Heart right ventricle (tissue), 16 donors: Measurements from ENCODE around the gene CXCL14. TPM values are rescaled to one million over a fixed set of nuclear protein-coding genes. Genes with fewer than 3 reads are reported as not detected.

Experiments used
- ATAC-seq, 8 donors: fragments of 200-7000 bp; cut with Tn5 transposase; one replicate each; pipeline ENCODE4 v1.9.1; 2020; ENCODE audit warnings: mild to moderate bottlenecking in 8 of 8, moderate library complexity in 8 of 8, moderate number of reproducible peaks in 1 of 8
- DNase-seq, 2 donors: peaks; one replicate each; pipeline ENCODE4 v3.0.0-alpha.2; 2020
- H3K27ac ChIP-seq, 10 donors: fragments of 200-600 bp; sonication (generic) in 2 of 10; one replicate each; pipeline versions ENCODE4 v1.5.0 to v1.8.0; 2020 to 2022; ENCODE audit warnings: mild to moderate bottlenecking in 3 of 10
- H3K27me3 ChIP-seq, 7 donors: fragments of 200-600 bp; one replicate each; pipeline ENCODE4 v1.8.0; 2021 to 2022; ENCODE audit warnings: mild to moderate bottlenecking in 2 of 7
- H3K36me3 ChIP-seq, 9 donors: fragments of 200-600 bp; sonication (generic) in 1 of 9; one replicate each; pipeline versions ENCODE4 v1.5.0 to v1.8.0; 2020 to 2022; ENCODE audit warnings: mild to moderate bottlenecking in 2 of 9
- H3K4me1 ChIP-seq, 9 donors: fragments of 200-600 bp; sonication (generic) in 1 of 9; one replicate each; pipeline versions ENCODE4 v1.5.0 to v1.8.0; 2020 to 2022; ENCODE audit warnings: mild to moderate bottlenecking in 4 of 9
- H3K4me3 ChIP-seq, 10 donors: fragments of 200-600 bp; sonication (generic) in 2 of 10; one replicate each; pipeline versions ENCODE4 v1.5.0 to v1.8.0; 2020 to 2022; ENCODE audit warnings: mild to moderate bottlenecking in 7 of 10, moderate library complexity in 2 of 10
- H3K9me3 ChIP-seq, 11 donors: fragments of 200-600 bp in 10 of 11; sonication (generic) in 2 of 11; one replicate each; pipeline versions ENCODE4 v1.5.0 to v1.8.0; 2013 to 2022; ENCODE audit warnings: mild to moderate bottlenecking in 2 of 11, control low read depth in 1 of 11, moderate library complexity in 1 of 11
- WGBS, 2 donors: extraction: QIAGEN DNeasy Blood & Tissue Kit; methylation state at CpG; one replicate each; pipeline ENCODE4 v1.1.7; 2013; ENCODE audit warnings: inconsistent platforms in 1 of 2; 5-methylcytosine and 5-hydroxymethylcytosine counted together
- intact Hi-C, 10 donors: fragments of 100-400 bp; cut with DNase I; formaldehyde crosslinking; loops; one replicate each; pipeline versions ENCODE4 v1.11.1 to v1.14.2; 2022
- polyA plus RNA-seq, 2 donors: library from polyadenylated mRNA; stranded (reverse); fragments of 200-250 nt; gene quantifications; one replicate each; pipeline ENCODE4 v1.2.3, GENCODE V29; 2013
- total RNA-seq, 10 donors: library from RNA; stranded (reverse); fragmentation: NEBNext Ultra II Directional in 3 of 10; extraction: Animal tissue kit (Norgen Biotek cat#: 25700) in 3 of 10; gene quantifications; one replicate each; pipeline versions ENCODE4 v1.2.1 to v1.2.4, GENCODE V29; 2021 to 2023
- TF ChIP-seq, protein P1 (sequence below), 9 donors: fragments of 200-600 bp; sonication (generic) in 2 of 9; IDR thresholded peaks; one replicate each; pipeline versions ENCODE4 v1.5.0 to v1.8.0; 2021 to 2022; ENCODE audit warnings: antibody characterized with exemption in 9 of 9, mild to moderate bottlenecking in 5 of 9, moderate library complexity in 1 of 9
- donor health status: Arrhythmogenic right ventricular cardiomyopathy.
- donor health status: ischemic (EF 13 %, LVEDD 7.1; RV severe dilation, severe dysfunction).
- donor health status: healthy with polysubstance abuse.
- donor health status: DM: no; HTN: yes; CAD: no.
- donor health status: DM: no; HTN: no; CAD: no.
- donor health status: ischemic (EF 25% LVEDD 6.9; RV normal size, moderate dysfunction).
- donor health status: ischemic (EF 25% LVEDD 5.7; RV mildly dilated, moderate dysfunction).
- donor health status: healthy.
- donor health status: DM: yes; HTN: yes; CAD: no.
- donor health status: Ischemic cardiomyopathy.
- donor health status: ischemic (EF 35%, LVEDD 5.7; RV mildly dilated, moderate dysfunction).
- donor health status: nonischemic (EF 11% LVEDD 7.7; RV severe dilation, severe dysfunction).
- donor health status: DM: yes; HTN: yes; CAD: no.
- donor health status: PGD.
- donor health status: ischemic (EF 29% LVEDD 5.4; RV normal size, mild dysfunction).
- donor health status: nonischemic (EF 23%, LVEDD 6.1; RV moderate dilation, normal function).

Gene CXCL14
- total and polyA plus RNA-seq, 12 donors: 0.28 to 2.2 (median 0.51) TPM

DNA sequence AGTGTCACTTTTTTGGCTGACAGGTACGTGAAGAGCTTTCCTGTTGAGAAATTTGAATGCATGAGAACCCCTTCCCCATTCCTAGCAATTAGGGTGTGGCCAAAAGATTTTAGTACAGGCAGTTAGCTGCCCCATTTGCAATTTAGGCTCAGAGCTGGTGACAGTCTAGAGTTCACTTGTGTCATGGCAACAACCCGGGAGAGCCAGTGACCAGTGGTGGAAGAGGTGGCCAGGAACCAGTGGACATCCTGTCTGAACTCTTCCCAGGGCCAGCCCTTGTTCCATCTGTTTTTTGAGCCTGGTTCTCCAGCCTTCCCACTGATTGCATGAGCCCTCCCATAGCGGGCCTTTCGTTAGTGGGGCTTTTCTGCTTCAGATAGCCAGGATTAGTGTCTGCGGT is 40.5 kb downstream of the CXCL14 start:
- H3K27ac ChIP-seq: no peak overlapping the region
- peaks cover 24 to 100% (median 99%) of the 10 kb centered on the region in 7 donors for H3K27me3 ChIP-seq
- no peaks in the 10 kb centered on the region for H3K36me3 ChIP-seq
- peaks cover 0 to 19% (median 11%) of the 10 kb centered on the region in 9 donors for H3K4me1 ChIP-seq
- WGBS, 2 donors: 80 to 86% methylated on average over 5 of the region's 5 CpGs
- H3K4me3 ChIP-seq: no peak overlapping the region
- DNase-seq (no peak), ATAC-seq (no peak)
- H3K9me3 ChIP-seq: peaks cover 0 to 6% (median 0%) of the 10 kb centered on the region in 11 donors
- intact Hi-C loops: no loop called here
- TF ChIP-seq, protein P1, sequence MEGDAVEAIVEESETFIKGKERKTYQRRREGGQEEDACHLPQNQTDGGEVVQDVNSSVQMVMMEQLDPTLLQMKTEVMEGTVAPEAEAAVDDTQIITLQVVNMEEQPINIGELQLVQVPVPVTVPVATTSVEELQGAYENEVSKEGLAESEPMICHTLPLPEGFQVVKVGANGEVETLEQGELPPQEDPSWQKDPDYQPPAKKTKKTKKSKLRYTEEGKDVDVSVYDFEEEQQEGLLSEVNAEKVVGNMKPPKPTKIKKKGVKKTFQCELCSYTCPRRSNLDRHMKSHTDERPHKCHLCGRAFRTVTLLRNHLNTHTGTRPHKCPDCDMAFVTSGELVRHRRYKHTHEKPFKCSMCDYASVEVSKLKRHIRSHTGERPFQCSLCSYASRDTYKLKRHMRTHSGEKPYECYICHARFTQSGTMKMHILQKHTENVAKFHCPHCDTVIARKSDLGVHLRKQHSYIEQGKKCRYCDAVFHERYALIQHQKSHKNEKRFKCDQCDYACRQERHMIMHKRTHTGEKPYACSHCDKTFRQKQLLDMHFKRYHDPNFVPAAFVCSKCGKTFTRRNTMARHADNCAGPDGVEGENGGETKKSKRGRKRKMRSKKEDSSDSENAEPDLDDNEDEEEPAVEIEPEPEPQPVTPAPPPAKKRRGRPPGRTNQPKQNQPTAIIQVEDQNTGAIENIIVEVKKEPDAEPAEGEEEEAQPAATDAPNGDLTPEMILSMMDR (IDR thresholded peaks at IDR 0.05): no peak

DNA sequence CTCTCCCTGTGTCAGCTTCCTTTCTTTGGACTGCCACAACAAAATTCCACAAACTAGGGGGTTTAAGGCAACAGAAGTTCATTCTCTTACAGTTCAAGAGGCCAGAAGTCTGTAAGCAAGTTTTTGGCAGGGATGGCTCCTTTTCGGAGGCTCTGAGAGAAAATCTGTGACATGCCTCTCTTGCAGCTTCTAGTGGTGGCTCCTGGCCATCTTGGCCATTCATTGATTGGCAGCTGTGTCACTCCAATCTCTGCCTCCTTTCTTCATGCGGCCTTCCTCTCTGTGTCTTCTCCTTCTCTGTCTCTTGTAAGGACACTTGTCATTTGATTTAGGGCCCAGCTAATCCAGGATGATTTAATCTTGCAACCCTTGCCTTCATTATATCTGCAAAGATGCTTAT is 41.0 kb downstream of the CXCL14 start:
- intact Hi-C loops: no loop called here
- DNase-seq: no peak
- Histone ChIP-seq H3K27ac (no peak overlapping the region), H3K4me1 (peaks cover 0 to 18% (median 9%) of the 10 kb centered on the region in 9 donors), H3K4me3 (no peak overlapping the region), H3K36me3 (no peaks in the 10 kb centered on the region), H3K27me3 (peaks cover 24 to 100% (median 99%) of the 10 kb centered on the region in 7 donors), H3K9me3 (peaks cover 0 to 6% (median 0%) of the 10 kb centered on the region in 11 donors)
- ATAC-seq: no peak
- WGBS, 2 donors: 66 to 81% methylated on average over 2 of the region's 2 CpGs
- TF ChIP-seq, protein P1 (IDR thresholded peaks at IDR 0.05): no peak

DNA sequence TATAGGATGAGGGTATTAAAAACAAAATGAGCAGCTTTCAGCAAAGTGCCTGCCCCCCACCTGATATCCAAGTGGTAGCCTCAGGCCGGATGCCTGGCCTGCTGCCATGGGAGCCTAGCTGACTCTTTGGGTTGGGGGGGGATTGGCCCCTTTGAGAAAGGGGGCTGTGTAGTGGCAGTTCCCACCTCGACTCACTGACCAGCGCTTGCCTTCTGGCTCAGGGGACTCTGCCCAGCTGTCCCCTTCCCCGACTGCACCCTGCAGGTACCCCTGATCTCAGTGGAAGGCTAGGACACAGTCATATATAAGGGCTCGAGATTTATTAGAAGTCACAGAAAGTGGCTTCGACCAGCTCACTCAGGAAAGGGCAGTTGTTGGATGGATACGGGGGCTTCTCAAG is 41.5 kb downstream of the CXCL14 start:
- peaks cover 0 to 6% (median 0%) of the 10 kb centered on the region in 11 donors for H3K9me3 ChIP-seq
- no peaks in the 10 kb centered on the region for H3K36me3 ChIP-seq
- H3K27me3 ChIP-seq: peaks cover 24 to 100% (median 99%) of the 10 kb centered on the region in 7 donors
- TF ChIP-seq, protein P1 (IDR thresholded peaks at IDR 0.05): no peak
- intact Hi-C loops: no loop called here
- no peak overlapping the region for H3K27ac ChIP-seq
- H3K4me3 ChIP-seq: no peak overlapping the region
- DNase-seq (no peak), ATAC-seq (no peak)
- peaks cover 0 to 18% (median 9%) of the 10 kb centered on the region in 9 donors for H3K4me1 ChIP-seq
- WGBS, 2 donors: 32 to 43% methylated on average over 7 of the region's 7 CpGs

DNA sequence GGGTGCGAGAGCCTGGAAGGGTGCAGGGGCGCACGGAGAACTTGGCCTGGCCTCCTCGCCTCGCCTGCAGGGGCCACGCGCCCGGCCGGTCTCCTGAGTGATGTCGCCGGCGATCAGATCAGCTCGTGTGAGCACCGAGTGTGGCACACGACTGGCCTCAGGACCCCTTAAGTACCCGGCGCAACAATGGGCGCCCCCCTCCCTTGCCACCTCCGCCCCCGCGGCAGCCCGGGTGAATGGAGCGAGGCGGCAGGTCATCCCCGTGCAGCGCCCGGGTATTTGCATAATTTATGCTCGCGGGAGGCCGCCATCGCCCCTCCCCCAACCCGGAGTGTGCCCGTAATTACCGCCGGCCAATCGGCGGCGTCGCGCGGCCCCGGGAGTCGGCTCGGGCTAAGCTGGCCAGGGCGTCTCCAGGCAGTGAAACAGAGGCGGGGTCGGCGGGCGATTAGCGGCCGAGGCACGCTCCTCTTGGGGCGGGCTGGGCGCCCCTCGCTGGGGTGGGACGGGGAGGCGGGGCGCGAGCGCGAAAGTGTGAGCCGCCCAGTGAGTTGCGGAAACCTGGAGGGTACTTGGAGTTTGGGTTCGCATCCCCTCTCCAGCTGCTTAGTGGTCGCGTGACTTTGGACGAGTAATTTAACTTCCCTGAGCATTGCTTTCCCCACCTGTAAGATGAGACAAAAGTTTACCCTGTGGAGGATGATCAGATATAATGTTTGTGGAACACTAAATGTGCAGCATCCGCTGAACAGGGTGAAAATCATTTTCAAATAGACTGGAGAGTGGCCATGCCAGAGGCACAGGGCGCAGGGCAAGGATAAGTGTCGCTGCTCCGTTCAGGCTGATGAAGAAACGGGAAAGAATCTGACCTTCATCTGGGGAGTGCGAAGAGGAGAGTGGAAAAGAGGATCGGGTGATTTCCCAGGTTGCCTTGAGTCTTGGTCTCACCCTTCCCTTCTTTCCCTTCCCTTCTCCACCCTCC is 42.7 kb downstream of the CXCL14 start, which contains the start of gene NEUROG1:
Gene NEUROG1, minus strand, starts transcription at position 145 of the 982 bp plus-strand sequence. CDS start 274 bp downstream, outside the sequence.
- TF ChIP-seq, protein P1 (IDR thresholded peaks at IDR 0.05): no peak
- H3K27me3 ChIP-seq: peaks cover 24 to 100% (median 99%) of the 10 kb centered on the region in 7 donors
- intact Hi-C loops: no loop called here
- DNase-seq (no peak), ATAC-seq (no peak)
- H3K9me3 ChIP-seq: peaks cover 0 to 6% (median 0%) of the 10 kb centered on the region in 11 donors
- WGBS, 2 donors: 2% methylated on average over 66 to 74 of the region's 74 CpGs
- H3K36me3 ChIP-seq: no peaks in the 10 kb centered on the region
- peaks cover 0 to 18% (median 9%) of the 10 kb centered on the region in 9 donors for H3K4me1 ChIP-seq
- peak within 1 kb of the TSS in 1 of 10 donors; percentile 7 for H3K4me3 ChIP-seq
- no peak within 1 kb of the TSS for H3K27ac ChIP-seq
